Activated naive CD4-positive, alpha-beta T cell treated with anti-CD3 and anti-CD28 coated beads, Interleukin-2, amount 10 ng/mL, durations not matched to agents 7 days and 5 days (primary cell): ENCODE results near the gene GALP.
A peak's percentile ranks its signal among the peaks of the same experiment; 100 is the strongest.
"Not testable (repeated sequence)": the region's sequence is repeated elsewhere in the genome, so short reads cannot be mapped to it uniquely, and the experiment has no call there.

Experiments
- CTCF ChIA-PET: fragments of 350-600 bp; sonication (Branson Sonifier 250); formaldehyde crosslinking; loops from one replicate; lab custom pipeline; 2021; ENCODE audit warnings: antibody characterized with exemption; lab: Charles Lee
- DNase-seq: peaks from one replicate; pipeline ENCODE4 v3.0.0-alpha.2; 2020
- H3K27ac Mint-ChIP-seq: one replicate; pipeline ENCODE4 v1.8.0; 2021; ENCODE audit warnings: mild to moderate bottlenecking, moderate library complexity, mixed read lengths
- H3K27me3 Mint-ChIP-seq: one replicate; pipeline ENCODE4 v1.8.0; 2021; ENCODE audit warnings: mild to moderate bottlenecking, mixed read lengths
- H3K36me3 Mint-ChIP-seq: one replicate; pipeline ENCODE4 v1.8.0; 2021; ENCODE audit warnings: mixed read lengths
- H3K4me1 Mint-ChIP-seq: one replicate; pipeline ENCODE4 v1.8.0; 2021; ENCODE audit warnings: mixed read lengths
- H3K4me3 Mint-ChIP-seq: one replicate; pipeline ENCODE4 v1.8.0; 2021; ENCODE audit warnings: mild to moderate bottlenecking, moderate library complexity, mixed read lengths
- H3K9me3 Mint-ChIP-seq: one replicate; pipeline ENCODE4 v1.8.0; 2021; ENCODE audit warnings: mixed read lengths

Gene GALP

DNA sequence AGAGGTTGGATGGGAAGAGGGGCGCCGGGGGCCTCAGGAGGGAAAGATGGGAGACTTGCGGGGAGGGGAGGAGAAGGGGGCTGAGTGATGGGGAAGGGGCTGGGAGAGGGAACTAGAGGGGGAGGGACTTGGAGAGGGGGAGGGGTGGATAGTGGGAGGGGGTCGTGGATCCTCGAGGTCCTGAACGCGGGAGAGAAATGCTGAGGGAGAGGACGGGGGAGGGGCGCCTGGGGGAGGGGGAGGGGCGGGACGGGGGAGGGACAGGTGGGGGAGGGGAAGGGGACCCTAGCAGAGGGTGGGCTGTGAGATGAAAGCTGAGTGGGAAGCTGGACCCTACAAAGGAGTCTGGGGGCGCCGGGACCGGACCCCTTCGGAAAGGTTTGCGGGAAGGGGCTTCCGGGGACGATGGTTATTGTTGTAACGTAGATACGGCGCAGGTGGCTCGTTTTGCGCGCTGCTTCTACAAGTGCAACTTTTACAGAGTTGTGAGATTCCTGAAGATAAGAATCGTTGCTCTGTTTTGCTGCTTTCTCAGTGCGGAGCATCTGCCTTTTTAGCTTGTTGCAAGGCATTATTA, 34.3 kb upstream of the GALP start:
- DNase-seq: peak; percentile 63
- H3K9me3 Mint-ChIP-seq: no peaks in the 10 kb centered on the region
- CTCF ChIA-PET: interaction anchor here (1.5 kb wide), 1 partner anchor 112 kb away, joined by 4 read pairs; no protein-coding TSS in a partner anchor
- H3K36me3 Mint-ChIP-seq: peaks cover 7% of the 10 kb centered on the region
- no peaks in the 10 kb centered on the region for H3K27me3 Mint-ChIP-seq
- H3K4me3 Mint-ChIP-seq: peak overlapping the region; percentile 89
- peaks cover 40% of the 10 kb centered on the region for H3K4me1 Mint-ChIP-seq
- peak overlapping the region; percentile 92 for H3K27ac Mint-ChIP-seq

DNA sequence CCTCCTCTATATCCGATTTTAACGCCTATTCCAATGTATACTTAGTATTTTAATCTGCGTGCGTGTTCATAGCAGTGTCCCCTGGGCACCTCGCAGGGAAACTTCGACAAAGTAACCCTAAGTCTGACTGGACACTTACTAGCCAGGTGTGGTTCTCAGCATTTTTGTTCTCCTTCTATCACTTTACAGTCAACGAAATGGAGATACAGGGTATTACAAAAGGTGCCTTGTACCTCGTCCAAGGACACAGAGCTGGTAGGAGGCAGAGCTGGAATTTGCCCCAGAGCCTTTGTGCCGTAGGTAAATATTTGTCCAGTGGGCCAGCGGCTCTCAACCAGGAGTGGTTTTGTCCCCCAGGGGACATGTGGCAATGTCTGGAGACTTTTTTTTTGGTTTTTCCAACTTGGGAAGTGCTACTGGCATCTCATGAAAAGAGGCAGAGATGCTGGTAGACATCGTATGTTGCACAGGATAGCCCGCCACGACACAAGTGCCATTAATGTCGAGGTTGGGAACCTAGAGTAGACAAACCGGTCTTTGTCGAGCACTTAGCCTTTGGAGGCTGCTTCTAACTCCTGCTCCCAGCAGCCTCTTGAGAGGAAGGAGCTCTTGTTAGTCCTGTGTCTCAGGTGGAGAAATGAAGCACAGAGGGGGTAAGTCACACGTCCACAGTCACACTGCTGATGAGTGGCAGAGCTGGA, 33.6 kb upstream of the GALP start:
- Mint-ChIP-seq H3K4me3 (peak overlapping the region; percentile 73), H3K36me3 (peaks cover 7% of the 10 kb centered on the region), H3K27ac (peak overlapping the region; percentile 73), H3K9me3 (no peaks in the 10 kb centered on the region), H3K27me3 (no peaks in the 10 kb centered on the region), H3K4me1 (peaks cover 40% of the 10 kb centered on the region)
- DNase-seq: no peak
- CTCF ChIA-PET: interaction anchor here (0.7 to 1.5 kb wide), 4 partner anchors 11 to 1476 kb away, joined by 3 to 6 read pairs (median 3); no protein-coding TSS in a partner anchor

GRCh38 chr19:56142897-56143434, 32.8 kb upstream of the GALP start:
- Mint-ChIP-seq H3K27me3 (no peaks in the 10 kb centered on the region), H3K4me3 (no peak overlapping the region), H3K9me3 (no peaks in the 10 kb centered on the region), H3K36me3 (peaks cover 9% of the 10 kb centered on the region), H3K27ac (no peak overlapping the region), H3K4me1 (peaks cover 40% of the 10 kb centered on the region)
- DNase-seq: no peak
- CTCF ChIA-PET: interaction anchor here (0.8 to 1.5 kb wide), 3 partner anchors 11 to 110 kb away, joined by 3 to 6 read pairs (median 3); no protein-coding TSS in a partner anchor

DNA sequence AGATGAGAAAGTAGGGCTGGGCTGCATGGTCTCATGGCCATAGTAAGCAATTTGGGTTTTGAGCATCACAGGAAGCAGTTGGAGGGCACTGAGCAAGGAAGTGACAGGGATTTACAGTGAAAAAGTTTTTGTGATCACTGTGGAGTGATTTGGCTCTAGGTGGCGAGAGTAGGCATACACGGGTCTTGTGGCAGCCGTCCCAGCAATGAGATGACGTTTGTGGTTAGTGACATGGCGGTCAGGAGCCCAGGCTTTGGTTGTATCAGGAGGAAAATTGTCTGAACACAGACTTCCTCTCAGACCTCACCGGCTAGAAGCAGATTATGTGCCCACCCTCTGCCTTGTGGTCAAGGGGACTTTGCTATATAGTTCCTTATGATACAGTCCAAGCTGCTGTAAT, 31.4 kb upstream of the GALP start:
- CTCF ChIA-PET: no interaction called here
- Mint-ChIP-seq H3K4me3 (no peak overlapping the region), H3K27ac (no peak overlapping the region)

DNA sequence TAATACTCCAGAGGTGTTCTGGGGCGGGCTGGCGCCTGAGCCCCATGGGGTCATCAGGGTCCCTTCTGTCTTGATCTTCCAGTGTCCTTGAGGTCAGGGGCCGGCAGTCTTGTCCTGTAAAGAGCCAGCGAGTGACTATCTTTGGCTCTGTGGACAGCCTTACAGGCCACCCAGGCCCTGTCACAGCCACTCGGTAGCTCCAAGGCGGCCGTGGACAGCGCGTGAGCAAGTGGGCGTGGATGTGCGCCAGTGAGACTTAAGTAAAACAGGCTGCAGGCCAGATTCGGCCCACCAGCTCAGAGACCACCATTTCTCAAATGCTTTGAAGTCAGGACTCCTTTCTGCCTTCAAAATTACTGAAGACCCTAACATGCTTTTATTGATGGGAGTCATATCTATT, 31.0 kb upstream of the GALP start:
- CTCF ChIA-PET: interaction anchor here (0.6 kb wide), 1 partner anchor 109 kb away, joined by 3 read pairs; no protein-coding TSS in a partner anchor
- no peak for DNase-seq
- no peak overlapping the region for H3K27ac Mint-ChIP-seq

More for the DNA sequence above, 31.4 kb upstream of the GALP start:
- DNase-seq: no peak
- peaks cover 37% of the 10 kb centered on the region for H3K4me1 Mint-ChIP-seq
- H3K27me3 Mint-ChIP-seq: no peaks in the 10 kb centered on the region
- no peaks in the 10 kb centered on the region for H3K9me3 Mint-ChIP-seq
- peaks cover 16% of the 10 kb centered on the region for H3K36me3 Mint-ChIP-seq

GRCh38 chr19:56145698-56146097, 30.1 kb upstream of the GALP start:
- no peaks in the 10 kb centered on the region for H3K9me3 Mint-ChIP-seq
- H3K27me3 Mint-ChIP-seq: no peaks in the 10 kb centered on the region
- peaks cover 25% of the 10 kb centered on the region for H3K36me3 Mint-ChIP-seq
- CTCF ChIA-PET: no interaction called here
- peaks cover 25% of the 10 kb centered on the region for H3K4me1 Mint-ChIP-seq
- H3K4me3 Mint-ChIP-seq: no peak overlapping the region
- H3K27ac Mint-ChIP-seq: no peak overlapping the region
- DNase-seq: no peak

More for the DNA sequence above, 31.0 kb upstream of the GALP start:
- Mint-ChIP-seq H3K27me3 (no peaks in the 10 kb centered on the region), H3K36me3 (peaks cover 20% of the 10 kb centered on the region), H3K9me3 (no peaks in the 10 kb centered on the region), H3K4me3 (no peak overlapping the region), H3K4me1 (peaks cover 33% of the 10 kb centered on the region)

GRCh38 chr19:56146904-56147303, 28.9 kb upstream of the GALP start:
- Mint-ChIP-seq H3K4me3 (no peak overlapping the region), H3K36me3 (peaks cover 25% of the 10 kb centered on the region), H3K9me3 (no peaks in the 10 kb centered on the region), H3K4me1 (peaks cover 22% of the 10 kb centered on the region), H3K27me3 (no peaks in the 10 kb centered on the region), H3K27ac (no peak overlapping the region)
- CTCF ChIA-PET: no interaction called here
- DNase-seq: no peak

DNA sequence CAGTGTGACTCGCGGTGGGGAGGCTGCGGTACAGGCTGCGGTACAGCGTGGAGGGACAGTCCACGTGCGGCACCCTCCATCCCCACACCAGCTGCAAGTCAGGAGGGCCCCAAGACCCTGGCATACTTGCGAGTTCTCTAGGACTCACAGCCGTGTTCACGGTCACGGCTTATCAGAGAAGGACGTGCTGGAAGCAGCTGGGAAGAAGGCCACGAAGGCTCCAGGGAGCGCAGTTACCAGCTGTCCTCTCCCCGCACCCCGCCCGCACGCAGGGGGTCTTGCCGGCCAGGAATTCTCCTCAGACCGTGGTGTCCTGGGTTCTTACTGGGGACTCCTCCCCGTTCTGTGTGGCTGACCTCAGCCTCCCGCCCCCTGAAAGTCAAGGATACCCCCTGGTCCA, 28.5 kb upstream of the GALP start:
- Mint-ChIP-seq H3K36me3 (peaks cover 25% of the 10 kb centered on the region), H3K27ac (no peak overlapping the region), H3K9me3 (no peaks in the 10 kb centered on the region), H3K27me3 (no peaks in the 10 kb centered on the region), H3K4me1 (peaks cover 18% of the 10 kb centered on the region), H3K4me3 (no peak overlapping the region)
- no peak for DNase-seq
- CTCF ChIA-PET: no interaction called here

- Mint-ChIP-seq H3K9me3 (no peaks in the 10 kb centered on the region), H3K36me3 (peaks cover 25% of the 10 kb centered on the region), H3K4me1 (peaks cover 15% of the 10 kb centered on the region), H3K27ac (no peak overlapping the region), H3K27me3 (no peaks in the 10 kb centered on the region), H3K4me3 (no peak overlapping the region)
- CTCF ChIA-PET: no interaction called here
- DNase-seq: no peak
These were observed 27.7 kb upstream of the GALP start for GRCh38 chr19:56148096-56148495.

GRCh38 chr19:56148955-56149655, 26.7 kb upstream of the GALP start:
- CTCF ChIA-PET: not testable (repeated sequence)

DNA sequence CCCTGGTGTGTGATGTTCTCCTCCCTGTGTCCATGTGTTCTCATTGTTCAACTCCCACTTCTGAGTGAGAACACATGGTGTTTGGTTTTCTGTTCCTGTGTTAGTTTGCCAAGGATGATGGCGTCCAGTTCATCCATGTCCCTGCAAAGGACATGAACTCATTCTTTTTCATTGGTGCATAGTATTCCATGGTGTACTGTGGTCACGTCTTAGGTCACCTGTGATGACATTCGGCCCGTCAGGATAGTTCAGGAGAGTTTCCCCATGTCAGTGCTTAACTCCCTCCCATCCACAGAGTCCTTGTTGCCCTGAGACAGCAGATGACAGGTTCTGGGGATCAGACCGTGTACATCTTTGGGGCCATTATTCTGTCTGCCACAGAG, 26.2 kb upstream of the GALP start:
- CTCF ChIA-PET: no interaction called here
- peaks cover 22% of the 10 kb centered on the region for H3K36me3 Mint-ChIP-seq
- H3K4me3 Mint-ChIP-seq: no peak overlapping the region
- no peak for DNase-seq
- H3K27me3 Mint-ChIP-seq: no peaks in the 10 kb centered on the region
- H3K27ac Mint-ChIP-seq: no peak overlapping the region
- peaks cover 12% of the 10 kb centered on the region for H3K4me1 Mint-ChIP-seq
- no peaks in the 10 kb centered on the region for H3K9me3 Mint-ChIP-seq

More at GRCh38 chr19:56148955-56149655, 26.7 kb upstream of the GALP start:
- H3K27ac Mint-ChIP-seq, H3K4me3 Mint-ChIP-seq, DNase-seq, H3K27me3 Mint-ChIP-seq, H3K9me3 Mint-ChIP-seq: not testable (repeated sequence)
- Mint-ChIP-seq H3K4me1 (peaks cover 16% of the 10 kb centered on the region), H3K36me3 (peaks cover 22% of the 10 kb centered on the region)

- DNase-seq: no peak
- Mint-ChIP-seq H3K27me3 (no peaks in the 10 kb centered on the region), H3K4me3 (no peak overlapping the region), H3K36me3 (peaks cover 22% of the 10 kb centered on the region), H3K4me1 (peaks cover 12% of the 10 kb centered on the region), H3K27ac (no peak overlapping the region), H3K9me3 (no peaks in the 10 kb centered on the region)
- CTCF ChIA-PET: no interaction called here
These were observed 25.4 kb upstream of the GALP start for GRCh38 chr19:56150358-56150757.

GRCh38 chr19:56152644-56153043, 23.2 kb upstream of the GALP start:
- no peaks in the 10 kb centered on the region for H3K27me3 Mint-ChIP-seq
- H3K27ac Mint-ChIP-seq: no peak overlapping the region
- H3K36me3 Mint-ChIP-seq: peaks cover 19% of the 10 kb centered on the region
- no peak for DNase-seq
- CTCF ChIA-PET: interaction anchor here (0.6 to 1.3 kb wide), 3 partner anchors 10 to 113 kb away, joined by 3 to 5 read pairs (median 3); no protein-coding TSS in a partner anchor
- H3K4me1 Mint-ChIP-seq: peaks cover 12% of the 10 kb centered on the region
- no peak overlapping the region for H3K4me3 Mint-ChIP-seq
- H3K9me3 Mint-ChIP-seq: no peaks in the 10 kb centered on the region

GRCh38 chr19:56153507-56153906, 22.3 kb upstream of the GALP start:
- Mint-ChIP-seq H3K36me3 (peaks cover 14% of the 10 kb centered on the region), H3K4me3 (no peak overlapping the region), H3K9me3 (no peaks in the 10 kb centered on the region), H3K27me3 (no peaks in the 10 kb centered on the region), H3K4me1 (peaks cover 12% of the 10 kb centered on the region), H3K27ac (no peak overlapping the region)
- DNase-seq: no peak
- CTCF ChIA-PET: interaction anchor here (0.6 to 1.3 kb wide), 3 partner anchors 11 to 113 kb away, joined by 3 to 5 read pairs (median 3); no protein-coding TSS in a partner anchor
